ENCODE results near the gene NUMA1.

The NUMA1 gene

GRCh38 chr11:71999798-72000197 is 80.5 kb downstream of the NUMA1 start:
- DNase-seq: no peak

GRCh38 chr11:71999362-71999761 is 81.0 kb downstream of the NUMA1 start:
- no peak for DNase-seq

GRCh38 chr11:71998649-71999310 is 81.6 kb downstream of the NUMA1 start, which contains the start of gene IL18BP:
TSS of gene IL18BP (plus strand) at chr11:71998909. CDS start at chr11:71999985, 1,076 bp downstream.
- no peak for DNase-seq

GRCh38 chr11:71998061-71998460 is 82.3 kb downstream of the NUMA1 start:
- DNase-seq: no peak

GRCh38 chr11:71997594-71997993 is 82.7 kb downstream of the NUMA1 start:
- no peak for DNase-seq

GRCh38 chr11:71996946-71997345 is 83.4 kb downstream of the NUMA1 start:
- DNase-seq: no peak

GRCh38 chr11:71996517-71996916 is 83.8 kb downstream of the NUMA1 start:
- no peak for DNase-seq

- DNase-seq: no peak
Observed at GRCh38 chr11:71995726-71996291, 84.5 kb downstream of the NUMA1 start.

- no peak for DNase-seq
Observed at GRCh38 chr11:71994786-71995185, 85.6 kb downstream of the NUMA1 start.

- DNase-seq: no peak
Observed at GRCh38 chr11:71992136-71992730, 88.1 kb downstream of the NUMA1 start.

GRCh38 chr11:71991494-71991893 is 88.8 kb downstream of the NUMA1 start:
- no peak for DNase-seq

- DNase-seq: no peak
Observed at GRCh38 chr11:71990701-71991100, 89.6 kb downstream of the NUMA1 start.

- no peak for DNase-seq
Observed at GRCh38 chr11:71988050-71988449, 92.3 kb downstream of the NUMA1 start.

- no peak for DNase-seq
Observed at GRCh38 chr11:71987521-71987920, 92.8 kb downstream of the NUMA1 start.

GRCh38 chr11:71986131-71986530 is 94.2 kb downstream of the NUMA1 start:
- no peak for DNase-seq

- no peak for DNase-seq
Observed at GRCh38 chr11:71979602-71980001, 100.7 kb downstream of the NUMA1 start.

GRCh38 chr11:71979094-71979493 is 101.2 kb downstream of the NUMA1 start:
- DNase-seq: no peak

- no peak for DNase-seq
Observed at GRCh38 chr11:71977743-71978418, 102.5 kb downstream of the NUMA1 start.

- DNase-seq: no peak
Observed at GRCh38 chr11:71977090-71977489, 103.3 kb downstream of the NUMA1 start.

- DNase-seq: no peak
Observed at GRCh38 chr11:71976551-71976950, 103.8 kb downstream of the NUMA1 start.

GRCh38 chr11:71971680-71972079 is 108.7 kb downstream of the NUMA1 start:
- no peak for DNase-seq

GRCh38 chr11:71964641-71965040 is 115.7 kb downstream of the NUMA1 start:
- no peak for DNase-seq

GRCh38 chr11:71963468-71963867 is 116.9 kb downstream of the NUMA1 start:
- no peak for DNase-seq

Measured in 8988T (cell line).